HepG2 (cell line): Measurements from ENCODE around the gene ATPAF2. TPM values are rescaled to one million over a fixed set of nuclear protein-coding genes. Genes with fewer than 3 reads are reported as not detected.

Experiments
- JUND ChIP-seq: sonication (generic); formaldehyde crosslinking; IDR thresholded peaks from 2 replicates; pipeline ENCODE4 v1.8.0; 2022; ENCODE audit warnings: mild to moderate bottlenecking, missing genetic modification reagents
- KDM2A ChIP-seq: sonication (generic); formaldehyde crosslinking; IDR thresholded peaks from 2 replicates; pipeline ENCODE4 v1.4.0; 2020; ENCODE audit warnings: low read depth, missing genetic modification reagents, borderline replicate concordance
- MED13 ChIP-seq: sonication (generic); formaldehyde crosslinking; IDR thresholded peaks from 2 replicates; pipeline ENCODE4 v1.5.0; 2020; ENCODE audit warnings: missing genetic modification reagents
- MTF1 ChIP-seq: sonication (generic); formaldehyde crosslinking; IDR thresholded peaks from 2 replicates; pipeline ENCODE4 v1.5.0; 2020; ENCODE audit warnings: missing genetic modification reagents
- NONO ChIP-seq, 2 experiments: fragments of 450-650 bp in 1 of 2; sonication (generic) in 1 of 2; formaldehyde crosslinking in 1 of 2; IDR thresholded peaks in 1 of 2; conservative IDR thresholded peaks in 1 of 2; 2 replicates each; pipeline versions ENCODE4 v1.6.1 to v1.8.0; 2017 to 2022; ENCODE audit warnings: mild to moderate bottlenecking in 1 of 2, missing genetic modification reagents in 1 of 2, moderate library complexity in 1 of 2
- SRY ChIP-seq: sonication (generic); formaldehyde crosslinking; IDR thresholded peaks from 2 replicates; pipeline ENCODE4 v1.8.0; 2022; ENCODE audit warnings: mild to moderate bottlenecking, missing genetic modification reagents
- TSC22D2 ChIP-seq: sonication (generic); formaldehyde crosslinking; IDR thresholded peaks from 2 replicates; pipeline ENCODE4 v1.5.1; 2020; ENCODE audit warnings: missing genetic modification reagents, mild to moderate bottlenecking, borderline replicate concordance
- ZNF703 ChIP-seq: sonication (generic); formaldehyde crosslinking; IDR thresholded peaks from 2 replicates; pipeline ENCODE4 v1.5.1; 2020; ENCODE audit warnings: missing genetic modification reagents, mild to moderate bottlenecking, moderate library complexity, borderline replicate concordance
- ZNF816 ChIP-seq: sonication (generic); formaldehyde crosslinking; IDR thresholded peaks from 2 replicates; pipeline ENCODE4 v1.8.0; 2022; ENCODE audit warnings: missing genetic modification reagents, mild to moderate bottlenecking, borderline replicate concordance
- ZNF83 ChIP-seq: sonication (generic); formaldehyde crosslinking; IDR thresholded peaks from 2 replicates; pipeline ENCODE4 v1.4.0; 2020; ENCODE audit warnings: missing genetic modification reagents, mild to moderate bottlenecking, borderline replicate concordance
- polyA plus RNA-seq, 8 experiments: library from polyadenylated mRNA; depleted of rRNA in 3 of 8; stranded (reverse) in 7 of 8; unstranded in 1 of 8; fragments of >200 nt; fragmentation: Illumina TruSeq in 4 of 8; extraction: Trizol in 4 of 8; gene quantifications; 2 replicates each; pipeline versions ENCODE4 v1.2.1 to v1.2.3, GENCODE V29; 2011 to 2016; ENCODE audit warnings: low read depth in 4 of 8, missing spikeins in 1 of 8, mixed read lengths in 1 of 8; ENCODE audit not compliant: insufficient read depth in 1 of 8
- total RNA-seq, 5 experiments: library from RNA; depleted of rRNA; stranded (reverse); fragments of >200 nt; fragmentation: Illumina TruSeq; extraction: Trizol; gene quantifications; 2 replicates each; pipeline ENCODE4 v1.2.3, GENCODE V29; 2016; ENCODE audit warnings: low read depth in 1 of 5
- TF ChIP-seq, protein P1 (sequence below): sonication (generic); formaldehyde crosslinking; IDR thresholded peaks from 2 replicates; pipeline ENCODE4 v1.5.1; 2020; ENCODE audit warnings: missing genetic modification reagents, mild to moderate bottlenecking, borderline replicate concordance
- TF ChIP-seq, protein P2 (sequence below): sonication (generic); formaldehyde crosslinking; IDR thresholded peaks from 2 replicates; pipeline ENCODE4 v1.4.0; 2020; ENCODE audit warnings: low read depth, mild to moderate bottlenecking, missing genetic modification reagents
- TF ChIP-seq, protein P3 (sequence below): sonication (generic); formaldehyde crosslinking; IDR thresholded peaks from 2 replicates; pipeline ENCODE4 v1.5.0; 2020; ENCODE audit warnings: mild to moderate bottlenecking, missing genetic modification reagents
- TF ChIP-seq, protein P4 (sequence below): IDR thresholded peaks from 2 replicates; pipeline ENCODE4 v1.6.1; 2012; ENCODE audit warnings: low read length, improper control_type of control experiment
- TF ChIP-seq, protein P5 (sequence below): sonication (generic); formaldehyde crosslinking; IDR thresholded peaks from 2 replicates; pipeline ENCODE4 v1.5.0; 2020; ENCODE audit warnings: missing genetic modification reagents

Gene ATPAF2
- total and polyA plus RNA-seq, 2 of the 13 experiments (the other 11 are each of a cell fraction or from before 2014, with no cell fraction given) = 15.0 to 16.5 TPM

DNA sequence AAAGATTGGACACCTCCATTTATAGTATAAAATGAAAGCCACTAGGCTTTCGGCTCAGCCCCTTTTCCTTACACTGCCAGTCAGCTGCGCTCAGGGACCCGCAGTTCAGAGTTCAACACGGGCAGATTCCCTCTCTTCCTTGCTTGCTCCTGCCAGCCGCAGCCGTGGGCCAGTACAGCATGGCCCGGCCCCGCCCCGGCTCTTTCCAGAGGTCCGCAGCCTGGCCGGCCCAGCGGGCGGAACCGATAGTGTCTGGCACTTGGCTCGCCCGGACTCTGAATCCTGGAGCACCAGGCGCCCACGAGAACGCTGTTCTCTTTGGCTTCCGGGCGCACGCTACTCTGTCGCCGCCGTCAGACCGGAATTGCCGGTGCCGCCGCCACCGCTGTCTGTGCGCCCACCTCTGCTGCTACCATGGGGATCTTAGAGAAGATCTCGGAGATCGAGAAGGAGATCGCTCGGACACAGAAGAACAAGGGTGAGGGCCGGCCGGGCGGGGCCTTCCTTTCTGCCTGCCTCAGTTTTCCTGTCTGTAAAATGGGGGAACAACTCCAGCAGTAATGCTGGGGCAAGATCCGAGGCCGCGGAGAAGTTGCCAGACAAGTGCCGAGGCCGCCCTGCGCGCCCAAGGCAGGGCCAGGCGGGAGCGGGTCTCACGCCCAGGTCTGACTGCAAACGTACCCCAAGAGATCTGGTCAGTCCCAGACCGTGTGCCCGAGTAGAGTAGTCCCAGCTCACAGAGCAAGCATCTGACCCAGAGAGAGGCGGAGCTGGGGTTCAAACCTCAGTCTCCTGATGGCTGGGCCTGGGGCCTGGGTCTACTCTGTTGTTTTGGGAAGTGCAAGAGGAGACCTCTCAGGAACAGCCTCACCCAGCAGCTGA, 48.9 kb upstream of the ATPAF2 start, which contains the start of gene DRG2 (continued):
- TF ChIP-seq NONO (IDR thresholded peaks at IDR 0.05) = no peak
- peak; percentile 99 for TF ChIP-seq NONO (CRISPR knock-in tag; conservative IDR thresholded peaks at IDR 0.05)
- TF ChIP-seq TSC22D2 = peak; percentile 94
- TF ChIP-seq, protein P1, sequence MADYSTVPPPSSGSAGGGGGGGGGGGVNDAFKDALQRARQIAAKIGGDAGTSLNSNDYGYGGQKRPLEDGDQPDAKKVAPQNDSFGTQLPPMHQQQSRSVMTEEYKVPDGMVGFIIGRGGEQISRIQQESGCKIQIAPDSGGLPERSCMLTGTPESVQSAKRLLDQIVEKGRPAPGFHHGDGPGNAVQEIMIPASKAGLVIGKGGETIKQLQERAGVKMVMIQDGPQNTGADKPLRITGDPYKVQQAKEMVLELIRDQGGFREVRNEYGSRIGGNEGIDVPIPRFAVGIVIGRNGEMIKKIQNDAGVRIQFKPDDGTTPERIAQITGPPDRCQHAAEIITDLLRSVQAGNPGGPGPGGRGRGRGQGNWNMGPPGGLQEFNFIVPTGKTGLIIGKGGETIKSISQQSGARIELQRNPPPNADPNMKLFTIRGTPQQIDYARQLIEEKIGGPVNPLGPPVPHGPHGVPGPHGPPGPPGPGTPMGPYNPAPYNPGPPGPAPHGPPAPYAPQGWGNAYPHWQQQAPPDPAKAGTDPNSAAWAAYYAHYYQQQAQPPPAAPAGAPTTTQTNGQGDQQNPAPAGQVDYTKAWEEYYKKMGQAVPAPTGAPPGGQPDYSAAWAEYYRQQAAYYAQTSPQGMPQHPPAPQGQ = no peak
- peak; percentile 65; the same call in 1 of the 2 replicates for TF ChIP-seq SRY
- peak; percentile 85 for TF ChIP-seq MED13 (CRISPR knock-in tag)
- TF ChIP-seq JUND (CRISPR knock-in tag) = peak; percentile 12; the same call in 1 of the 2 replicates
- no peak; the same call in 1 of the 2 replicates for TF ChIP-seq ZNF83 (CRISPR knock-in tag)
- TF ChIP-seq MTF1 (CRISPR knock-in tag) = peak; percentile 71; the same call in 1 of the 2 replicates
- TF ChIP-seq, protein P2, sequence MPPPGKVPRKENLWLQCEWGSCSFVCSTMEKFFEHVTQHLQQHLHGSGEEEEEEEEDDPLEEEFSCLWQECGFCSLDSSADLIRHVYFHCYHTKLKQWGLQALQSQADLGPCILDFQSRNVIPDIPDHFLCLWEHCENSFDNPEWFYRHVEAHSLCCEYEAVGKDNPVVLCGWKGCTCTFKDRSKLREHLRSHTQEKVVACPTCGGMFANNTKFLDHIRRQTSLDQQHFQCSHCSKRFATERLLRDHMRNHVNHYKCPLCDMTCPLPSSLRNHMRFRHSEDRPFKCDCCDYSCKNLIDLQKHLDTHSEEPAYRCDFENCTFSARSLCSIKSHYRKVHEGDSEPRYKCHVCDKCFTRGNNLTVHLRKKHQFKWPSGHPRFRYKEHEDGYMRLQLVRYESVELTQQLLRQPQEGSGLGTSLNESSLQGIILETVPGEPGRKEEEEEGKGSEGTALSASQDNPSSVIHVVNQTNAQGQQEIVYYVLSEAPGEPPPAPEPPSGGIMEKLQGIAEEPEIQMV (CRISPR knock-in tag) = peak; percentile 94
- TF ChIP-seq KDM2A (CRISPR knock-in tag) = peak; percentile 98
- no peak; the same call in 1 of the 2 replicates for TF ChIP-seq ZNF816 (CRISPR knock-in tag)
- TF ChIP-seq ZNF703 = peak; percentile 58; the same call in 1 of the 2 replicates
- TF ChIP-seq, protein P3, sequence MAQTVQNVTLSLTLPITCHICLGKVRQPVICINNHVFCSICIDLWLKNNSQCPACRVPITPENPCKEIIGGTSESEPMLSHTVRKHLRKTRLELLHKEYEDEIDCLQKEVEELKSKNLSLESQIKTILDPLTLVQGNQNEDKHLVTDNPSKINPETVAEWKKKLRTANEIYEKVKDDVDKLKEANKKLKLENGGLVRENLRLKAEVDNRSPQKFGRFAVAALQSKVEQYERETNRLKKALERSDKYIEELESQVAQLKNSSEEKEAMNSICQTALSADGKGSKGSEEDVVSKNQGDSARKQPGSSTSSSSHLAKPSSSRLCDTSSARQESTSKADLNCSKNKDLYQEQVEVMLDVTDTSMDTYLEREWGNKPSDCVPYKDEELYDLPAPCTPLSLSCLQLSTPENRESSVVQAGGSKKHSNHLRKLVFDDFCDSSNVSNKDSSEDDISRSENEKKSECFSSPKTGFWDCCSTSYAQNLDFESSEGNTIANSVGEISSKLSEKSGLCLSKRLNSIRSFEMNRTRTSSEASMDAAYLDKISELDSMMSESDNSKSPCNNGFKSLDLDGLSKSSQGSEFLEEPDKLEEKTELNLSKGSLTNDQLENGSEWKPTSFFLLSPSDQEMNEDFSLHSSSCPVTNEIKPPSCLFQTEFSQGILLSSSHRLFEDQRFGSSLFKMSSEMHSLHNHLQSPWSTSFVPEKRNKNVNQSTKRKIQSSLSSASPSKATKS (CRISPR knock-in tag) = peak; percentile 5; the same call in 1 of the 2 replicates
- TF ChIP-seq, protein P4, sequence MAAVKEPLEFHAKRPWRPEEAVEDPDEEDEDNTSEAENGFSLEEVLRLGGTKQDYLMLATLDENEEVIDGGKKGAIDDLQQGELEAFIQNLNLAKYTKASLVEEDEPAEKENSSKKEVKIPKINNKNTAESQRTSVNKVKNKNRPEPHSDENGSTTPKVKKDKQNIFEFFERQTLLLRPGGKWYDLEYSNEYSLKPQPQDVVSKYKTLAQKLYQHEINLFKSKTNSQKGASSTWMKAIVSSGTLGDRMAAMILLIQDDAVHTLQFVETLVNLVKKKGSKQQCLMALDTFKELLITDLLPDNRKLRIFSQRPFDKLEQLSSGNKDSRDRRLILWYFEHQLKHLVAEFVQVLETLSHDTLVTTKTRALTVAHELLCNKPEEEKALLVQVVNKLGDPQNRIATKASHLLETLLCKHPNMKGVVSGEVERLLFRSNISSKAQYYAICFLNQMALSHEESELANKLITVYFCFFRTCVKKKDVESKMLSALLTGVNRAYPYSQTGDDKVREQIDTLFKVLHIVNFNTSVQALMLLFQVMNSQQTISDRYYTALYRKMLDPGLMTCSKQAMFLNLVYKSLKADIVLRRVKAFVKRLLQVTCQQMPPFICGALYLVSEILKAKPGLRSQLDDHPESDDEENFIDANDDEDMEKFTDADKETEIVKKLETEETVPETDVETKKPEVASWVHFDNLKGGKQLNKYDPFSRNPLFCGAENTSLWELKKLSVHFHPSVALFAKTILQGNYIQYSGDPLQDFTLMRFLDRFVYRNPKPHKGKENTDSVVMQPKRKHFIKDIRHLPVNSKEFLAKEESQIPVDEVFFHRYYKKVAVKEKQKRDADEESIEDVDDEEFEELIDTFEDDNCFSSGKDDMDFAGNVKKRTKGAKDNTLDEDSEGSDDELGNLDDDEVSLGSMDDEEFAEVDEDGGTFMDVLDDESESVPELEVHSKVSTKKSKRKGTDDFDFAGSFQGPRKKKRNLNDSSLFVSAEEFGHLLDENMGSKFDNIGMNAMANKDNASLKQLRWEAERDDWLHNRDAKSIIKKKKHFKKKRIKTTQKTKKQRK = no peak
- TF ChIP-seq, protein P5, sequence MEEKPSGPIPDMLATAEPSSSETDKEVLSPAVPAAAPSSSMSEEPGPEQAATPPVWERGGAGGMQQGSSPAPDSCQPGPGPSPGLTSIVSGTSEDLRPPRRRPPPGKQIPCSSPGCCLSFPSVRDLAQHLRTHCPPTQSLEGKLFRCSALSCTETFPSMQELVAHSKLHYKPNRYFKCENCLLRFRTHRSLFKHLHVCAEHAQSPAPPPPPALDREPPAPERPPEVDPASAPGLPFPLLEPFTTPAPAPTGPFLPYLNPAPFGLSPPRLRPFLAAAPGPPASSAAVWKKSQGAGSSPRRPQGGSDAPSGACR = peak; percentile 88
